ENCODE data around the gene ETV2.

Gene ETV2

GRCh38 chr19:35633727-35634440 lies 7.7 kb upstream of the ETV2 start:
- H3K27ac ChIP-seq (ENCODE audit: low read length, poor library complexity, severe bottlenecking) = no peak overlapping the region
- no peaks in the 10 kb centered on the region for H3K9me3 ChIP-seq (ENCODE audit: control insufficient read depth, low read length)
- H2BK12ac ChIP-seq (ENCODE audit: low read length in 2 of 2) = no peak overlapping the region
- peaks cover 42% of the 10 kb centered on the region for H3K79me1 ChIP-seq (replicated peaks; ENCODE audit: low read length, poor library complexity, severe bottlenecking)
- no peak overlapping the region for H2BK15ac ChIP-seq (ENCODE audit: low read depth, poor library complexity, severe bottlenecking)
- H3K14ac ChIP-seq (ENCODE audit: low read length in 2 of 2) = no peak overlapping the region
- no peak overlapping the region for H3K18ac ChIP-seq (ENCODE audit: low read depth in 1 of 2, low read length in 2 of 2)
- H3K4ac ChIP-seq (ENCODE audit: low read depth in 1 of 2, low read length in 2 of 2) = no peak overlapping the region
- no peak overlapping the region for H3K4me2 ChIP-seq (ENCODE audit: low read length, poor library complexity, severe bottlenecking)
- H3K4me1 ChIP-seq (ENCODE audit: control insufficient read depth, insufficient read depth, low read depth, low read length) = peaks cover 10% of the 10 kb centered on the region
- H3K23ac ChIP-seq (ENCODE audit: low read length in 2 of 2) = no peak overlapping the region
- H2AK5ac ChIP-seq (ENCODE audit: low read length, severe bottlenecking) = no peak overlapping the region
- H3K27me3 ChIP-seq (ENCODE audit: control insufficient read depth in 1 of 2, insufficient read depth in 1 of 2, low read length in 2 of 2) = no peaks in the 10 kb centered on the region
- H4K8ac ChIP-seq (ENCODE audit: low read length) = no peak overlapping the region
- H3K9ac ChIP-seq (ENCODE audit: low read length) = no peak overlapping the region
- H2BK120ac ChIP-seq (ENCODE audit: low read depth, low read length) = no peak overlapping the region
- H4K91ac ChIP-seq (ENCODE audit: low read length) = no peak overlapping the region
- DNase-seq = no peak
- no peak overlapping the region for H2AFZ ChIP-seq (ENCODE audit: low read depth, low read length)
- WGBS = 96% methylated on average over 27 of the region's 29 CpGs
- no peak overlapping the region for H2BK5ac ChIP-seq (ENCODE audit: low read depth, low read length, poor library complexity, severe bottlenecking)
- H3K4me3 ChIP-seq (ENCODE audit: insufficient read depth in 1 of 2, low read depth in 1 of 2, low read length in 2 of 2) = no peak overlapping the region
- peaks cover 71 to 77% of the 10 kb centered on the region in 2 experiments for H3K36me3 ChIP-seq (ENCODE audit: control insufficient read depth in 1 of 2, insufficient read depth in 2 of 2, low read depth in 1 of 2, low read length in 2 of 2)

GRCh38 chr19:35636651-35637050 lies 4.9 kb upstream of the ETV2 start:
- Histone ChIP-seq H2AK5ac (ENCODE audit: low read length, severe bottlenecking) (no peak overlapping the region), H3K23ac (ENCODE audit: low read length in 2 of 2) (no peak overlapping the region), H3K9me3 (ENCODE audit: control insufficient read depth, low read length) (no peaks in the 10 kb centered on the region), H2BK15ac (ENCODE audit: low read depth, poor library complexity, severe bottlenecking) (no peak overlapping the region), H3K4me1 (ENCODE audit: control insufficient read depth, insufficient read depth, low read depth, low read length) (peaks cover 8% of the 10 kb centered on the region), H2BK120ac (ENCODE audit: low read depth, low read length) (no peak overlapping the region), H3K4me2 (ENCODE audit: low read length, poor library complexity, severe bottlenecking) (no peak overlapping the region), H3K18ac (ENCODE audit: low read depth in 1 of 2, low read length in 2 of 2) (no peak overlapping the region), H2BK5ac (ENCODE audit: low read depth, low read length, poor library complexity, severe bottlenecking) (no peak overlapping the region), H3K4me3 (ENCODE audit: insufficient read depth in 1 of 2, low read depth in 1 of 2, low read length in 2 of 2) (no peak overlapping the region), H3K14ac (ENCODE audit: low read length in 2 of 2) (no peak overlapping the region), H3K36me3 (ENCODE audit: control insufficient read depth in 1 of 2, insufficient read depth in 2 of 2, low read depth in 1 of 2, low read length in 2 of 2) (peaks cover 61% of the 10 kb centered on the region in 2 experiments), H3K27me3 (ENCODE audit: control insufficient read depth in 1 of 2, insufficient read depth in 1 of 2, low read length in 2 of 2) (no peaks in the 10 kb centered on the region), H3K27ac (ENCODE audit: low read length, poor library complexity, severe bottlenecking) (no peak overlapping the region), H3K4ac (ENCODE audit: low read depth in 1 of 2, low read length in 2 of 2) (no peak overlapping the region), H3K9ac (ENCODE audit: low read length) (no peak overlapping the region), H4K91ac (ENCODE audit: low read length) (no peak overlapping the region), H3K79me1 (replicated peaks; ENCODE audit: low read length, poor library complexity, severe bottlenecking) (peaks cover 26% of the 10 kb centered on the region), H2BK12ac (ENCODE audit: low read length in 2 of 2) (no peak overlapping the region), H2AFZ (ENCODE audit: low read depth, low read length) (no peak overlapping the region), H4K8ac (ENCODE audit: low read length) (no peak overlapping the region)
- 96% methylated on average over 3 of the region's 3 CpGs for WGBS
- no peak for DNase-seq

GRCh38 chr19:35637165-35637564 lies 4.4 kb upstream of the ETV2 start:
- H3K27ac ChIP-seq (ENCODE audit: low read length, poor library complexity, severe bottlenecking) = no peak overlapping the region
- no peak overlapping the region for H3K9ac ChIP-seq (ENCODE audit: low read length)
- no peak overlapping the region for H2BK5ac ChIP-seq (ENCODE audit: low read depth, low read length, poor library complexity, severe bottlenecking)
- no peak for DNase-seq
- H4K8ac ChIP-seq (ENCODE audit: low read length) = no peak overlapping the region
- no peaks in the 10 kb centered on the region for H3K27me3 ChIP-seq (ENCODE audit: control insufficient read depth in 1 of 2, insufficient read depth in 1 of 2, low read length in 2 of 2)
- 97% methylated on average over 22 of the region's 25 CpGs for WGBS
- peaks cover 24% of the 10 kb centered on the region for H3K79me1 ChIP-seq (replicated peaks; ENCODE audit: low read length, poor library complexity, severe bottlenecking)
- no peak overlapping the region for H2AK5ac ChIP-seq (ENCODE audit: low read length, severe bottlenecking)
- no peak overlapping the region for H3K23ac ChIP-seq (ENCODE audit: low read length in 2 of 2)
- no peak overlapping the region for H3K14ac ChIP-seq (ENCODE audit: low read length in 2 of 2)
- no peak overlapping the region for H4K91ac ChIP-seq (ENCODE audit: low read length)
- H3K9me3 ChIP-seq (ENCODE audit: control insufficient read depth, low read length) = no peaks in the 10 kb centered on the region
- no peak overlapping the region for H2BK15ac ChIP-seq (ENCODE audit: low read depth, poor library complexity, severe bottlenecking)
- no peak overlapping the region for H2BK12ac ChIP-seq (ENCODE audit: low read length in 2 of 2)
- H2AFZ ChIP-seq (ENCODE audit: low read depth, low read length) = no peak overlapping the region
- H3K36me3 ChIP-seq (ENCODE audit: control insufficient read depth in 1 of 2, insufficient read depth in 2 of 2, low read depth in 1 of 2, low read length in 2 of 2) = peaks cover 56 to 57% of the 10 kb centered on the region in 2 experiments
- no peak overlapping the region for H2BK120ac ChIP-seq (ENCODE audit: low read depth, low read length)
- no peak overlapping the region for H3K4ac ChIP-seq (ENCODE audit: low read depth in 1 of 2, low read length in 2 of 2)
- H3K4me3 ChIP-seq (ENCODE audit: insufficient read depth in 1 of 2, low read depth in 1 of 2, low read length in 2 of 2) = no peak overlapping the region
- peaks cover 10% of the 10 kb centered on the region for H3K4me1 ChIP-seq (ENCODE audit: control insufficient read depth, insufficient read depth, low read depth, low read length)
- no peak overlapping the region for H3K4me2 ChIP-seq (ENCODE audit: low read length, poor library complexity, severe bottlenecking)
- no peak overlapping the region for H3K18ac ChIP-seq (ENCODE audit: low read depth in 1 of 2, low read length in 2 of 2)

- Histone ChIP-seq H2BK120ac (ENCODE audit: low read depth, low read length) (no peak overlapping the region), H3K4me2 (ENCODE audit: low read length, poor library complexity, severe bottlenecking) (no peak overlapping the region), H3K14ac (ENCODE audit: low read length in 2 of 2) (no peak overlapping the region), H3K4ac (ENCODE audit: low read depth in 1 of 2, low read length in 2 of 2) (no peak overlapping the region), H3K4me3 (ENCODE audit: insufficient read depth in 1 of 2, low read depth in 1 of 2, low read length in 2 of 2) (no peak overlapping the region), H3K9ac (ENCODE audit: low read length) (no peak overlapping the region), H3K4me1 (ENCODE audit: control insufficient read depth, insufficient read depth, low read depth, low read length) (peaks cover 18% of the 10 kb centered on the region), H2BK5ac (ENCODE audit: low read depth, low read length, poor library complexity, severe bottlenecking) (no peak overlapping the region), H2BK12ac (ENCODE audit: low read length in 2 of 2) (peak overlapping the region in 1 of 2 experiments; percentile 7), H3K27ac (ENCODE audit: low read length, poor library complexity, severe bottlenecking) (no peak overlapping the region), H4K91ac (ENCODE audit: low read length) (peak overlapping the region; percentile 43), H4K8ac (ENCODE audit: low read length) (peak overlapping the region; percentile 43), H3K27me3 (ENCODE audit: control insufficient read depth in 1 of 2, insufficient read depth in 1 of 2, low read length in 2 of 2) (no peaks in the 10 kb centered on the region), H3K36me3 (ENCODE audit: control insufficient read depth in 1 of 2, insufficient read depth in 2 of 2, low read depth in 1 of 2, low read length in 2 of 2) (peaks cover 36 to 37% of the 10 kb centered on the region in 2 experiments), H2AFZ (ENCODE audit: low read depth, low read length) (no peak overlapping the region), H3K79me1 (replicated peaks; ENCODE audit: low read length, poor library complexity, severe bottlenecking) (peaks cover 4% of the 10 kb centered on the region), H3K18ac (ENCODE audit: low read depth in 1 of 2, low read length in 2 of 2) (no peak overlapping the region), H3K9me3 (ENCODE audit: control insufficient read depth, low read length) (no peaks in the 10 kb centered on the region), H3K23ac (ENCODE audit: low read length in 2 of 2) (no peak overlapping the region), H2AK5ac (ENCODE audit: low read length, severe bottlenecking) (no peak overlapping the region), H2BK15ac (ENCODE audit: low read depth, poor library complexity, severe bottlenecking) (no peak overlapping the region)
- no peak for DNase-seq
- 79% methylated on average over 6 of the region's 6 CpGs for WGBS
These were observed 2.3 kb upstream of the ETV2 start for GRCh38 chr19:35639321-35639639.
